ENCODE data around the gene TSKU. TPM values are rescaled to one million over a fixed set of nuclear protein-coding genes. Genes with fewer than 3 reads are reported as not detected.

TSKU gene
- total RNA-seq, 2 donors from 2014 or later: 71.2 to 72.8 TPM

GRCh38 chr11:76747915-76748860 is 35.0 kb upstream of the TSKU start:
- Histone ChIP-seq H3K27ac (no peak overlapping the region), H3K36me3 (no peaks in the 10 kb centered on the region), H3K27me3 (replicated peaks; ENCODE audit: insufficient read depth) (no peaks in the 10 kb centered on the region), H3K4me1 (replicated peaks) (no peaks in the 10 kb centered on the region), H3K4me3 (no peak overlapping the region), H3K9me3 (no peaks in the 10 kb centered on the region)
- TF ChIP-seq POLR2AphosphoS5 (IDR thresholded peaks at IDR 0.05): no peak
- TF ChIP-seq POLR2A (IDR thresholded peaks at IDR 0.05): no peak
- TF ChIP-seq, protein P1, sequence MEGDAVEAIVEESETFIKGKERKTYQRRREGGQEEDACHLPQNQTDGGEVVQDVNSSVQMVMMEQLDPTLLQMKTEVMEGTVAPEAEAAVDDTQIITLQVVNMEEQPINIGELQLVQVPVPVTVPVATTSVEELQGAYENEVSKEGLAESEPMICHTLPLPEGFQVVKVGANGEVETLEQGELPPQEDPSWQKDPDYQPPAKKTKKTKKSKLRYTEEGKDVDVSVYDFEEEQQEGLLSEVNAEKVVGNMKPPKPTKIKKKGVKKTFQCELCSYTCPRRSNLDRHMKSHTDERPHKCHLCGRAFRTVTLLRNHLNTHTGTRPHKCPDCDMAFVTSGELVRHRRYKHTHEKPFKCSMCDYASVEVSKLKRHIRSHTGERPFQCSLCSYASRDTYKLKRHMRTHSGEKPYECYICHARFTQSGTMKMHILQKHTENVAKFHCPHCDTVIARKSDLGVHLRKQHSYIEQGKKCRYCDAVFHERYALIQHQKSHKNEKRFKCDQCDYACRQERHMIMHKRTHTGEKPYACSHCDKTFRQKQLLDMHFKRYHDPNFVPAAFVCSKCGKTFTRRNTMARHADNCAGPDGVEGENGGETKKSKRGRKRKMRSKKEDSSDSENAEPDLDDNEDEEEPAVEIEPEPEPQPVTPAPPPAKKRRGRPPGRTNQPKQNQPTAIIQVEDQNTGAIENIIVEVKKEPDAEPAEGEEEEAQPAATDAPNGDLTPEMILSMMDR (IDR thresholded peaks at IDR 0.05): no peak
- WGBS: 84% methylated on average over 13 of the region's 13 CpGs
- intact Hi-C loops (cut with DNase I): no loop called here
- no peak for DNase-seq (ENCODE audit: low spot score)

GRCh38 chr11:76748948-76749347 is 34.2 kb upstream of the TSKU start:
- WGBS: 72% methylated on average over 5 of the region's 5 CpGs
- H3K4me3 ChIP-seq: no peak overlapping the region
- no peaks in the 10 kb centered on the region for H3K4me1 ChIP-seq (replicated peaks)
- no peak for DNase-seq (ENCODE audit: low spot score)
- no peaks in the 10 kb centered on the region for H3K27me3 ChIP-seq (replicated peaks; ENCODE audit: insufficient read depth)
- intact Hi-C loops (cut with DNase I): no loop called here
- TF ChIP-seq POLR2AphosphoS5 (IDR thresholded peaks at IDR 0.05): no peak
- TF ChIP-seq, protein P1 (IDR thresholded peaks at IDR 0.05): no peak
- no peak for TF ChIP-seq POLR2A (IDR thresholded peaks at IDR 0.05)
- H3K27ac ChIP-seq: no peak overlapping the region
- no peaks in the 10 kb centered on the region for H3K9me3 ChIP-seq
- H3K36me3 ChIP-seq: no peaks in the 10 kb centered on the region

DNA sequence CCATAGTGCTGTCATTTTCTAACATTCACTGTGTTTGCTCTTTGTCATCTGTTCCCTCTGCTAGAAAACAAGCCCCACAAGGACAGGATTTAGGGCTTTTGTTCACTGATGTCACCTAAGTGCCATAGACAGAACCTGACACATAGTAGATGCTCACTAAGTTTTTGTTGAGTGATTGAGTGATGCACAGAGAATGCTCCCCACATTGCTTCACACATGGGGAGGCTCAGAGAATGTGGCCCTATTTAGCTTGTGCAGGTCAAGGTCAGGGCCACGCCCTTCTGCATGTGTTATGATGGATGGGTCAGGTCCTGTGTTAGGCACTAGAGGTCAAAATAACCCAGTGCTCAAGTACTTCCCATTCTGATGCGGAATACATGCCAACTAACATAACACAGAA is 33.1 kb upstream of the TSKU start:
- intact Hi-C loops (cut with DNase I): no loop called here
- 98% methylated on average over 2 of the region's 2 CpGs for WGBS

DNA sequence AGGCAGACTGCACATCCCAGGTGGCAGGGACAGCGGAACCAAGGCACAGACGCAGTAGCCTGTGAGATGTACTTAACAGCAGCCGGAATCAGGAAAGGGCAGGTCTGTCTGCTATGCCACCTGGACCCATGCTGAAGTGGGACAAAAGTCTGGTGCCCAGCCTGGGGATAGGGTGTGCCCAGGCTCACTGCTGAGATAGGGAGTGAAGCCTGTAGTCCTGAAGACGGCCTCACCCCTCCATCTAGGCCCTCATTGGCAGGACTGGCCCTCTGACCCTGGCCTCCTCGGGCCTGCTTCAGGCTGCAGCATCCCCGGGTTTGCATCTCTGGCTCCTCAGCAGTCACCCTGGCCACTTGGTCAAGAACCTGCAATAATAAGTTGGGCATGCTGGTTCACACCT is 32.4 kb upstream of the TSKU start:
- H3K36me3 ChIP-seq: no peaks in the 10 kb centered on the region
- H3K4me3 ChIP-seq: no peak overlapping the region
- no peaks in the 10 kb centered on the region for H3K27me3 ChIP-seq (replicated peaks; ENCODE audit: insufficient read depth)
- 95% methylated on average over 6 of the region's 6 CpGs for WGBS
- H3K9me3 ChIP-seq: no peaks in the 10 kb centered on the region
- no peaks in the 10 kb centered on the region for H3K4me1 ChIP-seq (replicated peaks)
- no peak overlapping the region for H3K27ac ChIP-seq
- TF ChIP-seq POLR2AphosphoS5 (IDR thresholded peaks at IDR 0.05): no peak
- TF ChIP-seq POLR2A (IDR thresholded peaks at IDR 0.05): no peak
- TF ChIP-seq, protein P1 (IDR thresholded peaks at IDR 0.05): no peak
- no peak for DNase-seq (ENCODE audit: low spot score)
- intact Hi-C loops (cut with DNase I): no loop called here

More for the DNA sequence above, 33.1 kb upstream of the TSKU start:
- no peak for DNase-seq (ENCODE audit: low spot score)
- no peaks in the 10 kb centered on the region for H3K9me3 ChIP-seq
- no peaks in the 10 kb centered on the region for H3K27me3 ChIP-seq (replicated peaks; ENCODE audit: insufficient read depth)
- H3K36me3 ChIP-seq: no peaks in the 10 kb centered on the region
- H3K27ac ChIP-seq: no peak overlapping the region
- TF ChIP-seq, protein P1 (IDR thresholded peaks at IDR 0.05): no peak
- TF ChIP-seq POLR2AphosphoS5 (IDR thresholded peaks at IDR 0.05) (no peak), POLR2A (IDR thresholded peaks at IDR 0.05) (no peak)
- H3K4me1 ChIP-seq (replicated peaks): no peaks in the 10 kb centered on the region
- no peak overlapping the region for H3K4me3 ChIP-seq
